Non-pigmented ciliary epithelial cell (primary cell): ENCODE results near the gene BTBD1.

Source experiments
- DNase-seq: peaks from one replicate; pipeline ENCODE4 v3.0.0-alpha.2; 2010; ENCODE audit warnings: low read depth

Gene BTBD1

GRCh38 chr15:83066734-83067637 is at the start of gene BTBD1:
TSS of gene BTBD1 (minus strand) at chr15:83067252. CDS start at chr15:83067151, 101 bp downstream.
- peak; percentile 77 for DNase-seq

- DNase-seq: no peak
Observed at GRCh38 chr15:83115831-83116565, 48.9 kb upstream of the BTBD1 start.

- DNase-seq: no peak
Observed at GRCh38 chr15:83115410-83115809, 48.4 kb upstream of the BTBD1 start.

- no peak for DNase-seq
Observed at GRCh38 chr15:83114856-83115255, 47.8 kb upstream of the BTBD1 start.

GRCh38 chr15:83113881-83114674 is 47.0 kb upstream of the BTBD1 start:
- no peak for DNase-seq

- no peak for DNase-seq
Observed at GRCh38 chr15:83112956-83113299, 45.9 kb upstream of the BTBD1 start.

- DNase-seq: peak; percentile 65
Observed at GRCh38 chr15:83112233-83112955, 45.3 kb upstream of the BTBD1 start.

- no peak for DNase-seq
Observed at GRCh38 chr15:83111149-83111548, 44.1 kb upstream of the BTBD1 start.

GRCh38 chr15:83110381-83110780 is 43.3 kb upstream of the BTBD1 start:
- no peak for DNase-seq

GRCh38 chr15:83109532-83109931 is 42.5 kb upstream of the BTBD1 start:
- no peak for DNase-seq

- peak; percentile 19 for DNase-seq
Observed at GRCh38 chr15:83108266-83109219, 41.5 kb upstream of the BTBD1 start.

- no peak for DNase-seq
Observed at GRCh38 chr15:83107841-83108181, 40.8 kb upstream of the BTBD1 start.

- no peak for DNase-seq
Observed at GRCh38 chr15:83106994-83107840, 40.2 kb upstream of the BTBD1 start, which contains the start of gene TM6SF1. TSS of gene TM6SF1 (plus strand) at chr15:83107645. CDS start at chr15:83107681, 36 bp downstream.

GRCh38 chr15:83105440-83105839 is 38.4 kb upstream of the BTBD1 start:
- DNase-seq: no peak

- no peak for DNase-seq
Observed at GRCh38 chr15:83104141-83104540, 37.1 kb upstream of the BTBD1 start.

GRCh38 chr15:83102346-83102745 is 35.3 kb upstream of the BTBD1 start:
- DNase-seq: no peak

GRCh38 chr15:83100097-83100646 is 33.1 kb upstream of the BTBD1 start:
- DNase-seq: no peak

- no peak for DNase-seq
Observed at GRCh38 chr15:83099290-83099689, 32.2 kb upstream of the BTBD1 start.

GRCh38 chr15:83098079-83098478 is 31.0 kb upstream of the BTBD1 start:
- DNase-seq: no peak
